T-helper 1 cell (primary cell): Measurements from ENCODE around the gene RBPMS2.

Experiments used
- DNase-seq, 5 donors: peaks; one replicate each; pipeline ENCODE4 v3.0.0-alpha.2; 2012 to 2020

The RBPMS2 gene

GRCh38 chr15:64782751-64783150 lies 7.4 kb upstream of the RBPMS2 start:
- DNase-seq, result no peak

- DNase-seq, result no peak
These were observed 5.9 kb upstream of the RBPMS2 start for GRCh38 chr15:64781299-64781698.

- DNase-seq, result no peak
These were observed 5.3 kb upstream of the RBPMS2 start for GRCh38 chr15:64780600-64781156.

- DNase-seq, result no peak
These were observed 4.2 kb upstream of the RBPMS2 start for GRCh38 chr15:64779630-64780029.

- no peak for DNase-seq
These were observed 3.6 kb upstream of the RBPMS2 start for GRCh38 chr15:64779024-64779423.

- no peak for DNase-seq
These were observed 1.0 kb upstream of the RBPMS2 start for GRCh38 chr15:64776402-64776786.

GRCh38 chr15:64774629-64775493 lies 528 bp downstream of the RBPMS2 start:
- no peak for DNase-seq

- DNase-seq, result no peak
These were observed 1.3 kb downstream of the RBPMS2 start for GRCh38 chr15:64774037-64774628.

GRCh38 chr15:64773606-64774005 lies 1.8 kb downstream of the RBPMS2 start:
- DNase-seq, result no peak

- DNase-seq, result no peak
These were observed 2.4 kb downstream of the RBPMS2 start for GRCh38 chr15:64772964-64773363.

GRCh38 chr15:64772488-64772887 lies 2.9 kb downstream of the RBPMS2 start:
- DNase-seq, result no peak

GRCh38 chr15:64770626-64771025 lies 4.8 kb downstream of the RBPMS2 start:
- DNase-seq, result no peak

- no peak for DNase-seq
These were observed 8.2 kb downstream of the RBPMS2 start for GRCh38 chr15:64767203-64767602.

- no peak for DNase-seq
These were observed 9.3 kb downstream of the RBPMS2 start for GRCh38 chr15:64766058-64766457.

GRCh38 chr15:64763874-64764273 lies 11.5 kb downstream of the RBPMS2 start:
- DNase-seq, result no peak

- DNase-seq, result no peak
These were observed 11.9 kb downstream of the RBPMS2 start for GRCh38 chr15:64763462-64763861.

GRCh38 chr15:64763021-64763420 lies 12.4 kb downstream of the RBPMS2 start:
- no peak for DNase-seq

- DNase-seq, result no peak
These were observed 12.8 kb downstream of the RBPMS2 start for GRCh38 chr15:64762546-64762945.

- DNase-seq, result no peak
These were observed 14.2 kb downstream of the RBPMS2 start for GRCh38 chr15:64761156-64761555.

- no peak for DNase-seq
These were observed 15.3 kb downstream of the RBPMS2 start for GRCh38 chr15:64760056-64760455.

GRCh38 chr15:64755427-64755940 lies 19.9 kb downstream of the RBPMS2 start:
- DNase-seq, result no peak

- no peak for DNase-seq
These were observed 20.5 kb downstream of the RBPMS2 start for GRCh38 chr15:64754663-64755426.
